ENCODE measurements around the gene KCNK2.

GRCh38 chr1:215114154-215114933 lies 31.8 kb downstream of the KCNK2 start:
- TF ChIP-seq POLR2AphosphoS5 (IDR thresholded peaks at IDR 0.05; ENCODE audit: low read depth, low read length), result no peak
- TF ChIP-seq, protein P1, sequence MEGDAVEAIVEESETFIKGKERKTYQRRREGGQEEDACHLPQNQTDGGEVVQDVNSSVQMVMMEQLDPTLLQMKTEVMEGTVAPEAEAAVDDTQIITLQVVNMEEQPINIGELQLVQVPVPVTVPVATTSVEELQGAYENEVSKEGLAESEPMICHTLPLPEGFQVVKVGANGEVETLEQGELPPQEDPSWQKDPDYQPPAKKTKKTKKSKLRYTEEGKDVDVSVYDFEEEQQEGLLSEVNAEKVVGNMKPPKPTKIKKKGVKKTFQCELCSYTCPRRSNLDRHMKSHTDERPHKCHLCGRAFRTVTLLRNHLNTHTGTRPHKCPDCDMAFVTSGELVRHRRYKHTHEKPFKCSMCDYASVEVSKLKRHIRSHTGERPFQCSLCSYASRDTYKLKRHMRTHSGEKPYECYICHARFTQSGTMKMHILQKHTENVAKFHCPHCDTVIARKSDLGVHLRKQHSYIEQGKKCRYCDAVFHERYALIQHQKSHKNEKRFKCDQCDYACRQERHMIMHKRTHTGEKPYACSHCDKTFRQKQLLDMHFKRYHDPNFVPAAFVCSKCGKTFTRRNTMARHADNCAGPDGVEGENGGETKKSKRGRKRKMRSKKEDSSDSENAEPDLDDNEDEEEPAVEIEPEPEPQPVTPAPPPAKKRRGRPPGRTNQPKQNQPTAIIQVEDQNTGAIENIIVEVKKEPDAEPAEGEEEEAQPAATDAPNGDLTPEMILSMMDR (IDR thresholded peaks at IDR 0.05), result no peak
- no peak for TF ChIP-seq RAD21 (IDR thresholded peaks at IDR 0.05; ENCODE audit: low read length)
- peak; percentile 7 to 52; a peak in 1 of 4 replicates for TF ChIP-seq EP300 (IDR thresholded peaks at IDR 0.05; ENCODE audit: borderline replicate concordance in 1 of 2, low read depth in 1 of 2, low read length in 1 of 2)
- TF ChIP-seq MEF2A (IDR thresholded peaks at IDR 0.05; ENCODE audit: borderline replicate concordance, low read depth), result 0 out of 2 replicates have a peak, but pooled peaks have one; percentile 12
- no peak for TF ChIP-seq GATA2 (CRISPR knock-in tag; IDR thresholded peaks at IDR 0.05)
- TF ChIP-seq USF2 (IDR thresholded peaks at IDR 0.05; ENCODE audit: borderline replicate concordance, low read depth, low read length), result no peak
- TF ChIP-seq TAF1 (IDR thresholded peaks at IDR 0.05; ENCODE audit: borderline replicate concordance, low read depth, low read length), result no peak
- no peak for TF ChIP-seq USF1 (IDR thresholded peaks at IDR 0.05; ENCODE audit: borderline replicate concordance, low read depth)
- no peak for TF ChIP-seq CHD2 (IDR thresholded peaks at IDR 0.05; ENCODE audit: low read length, partially characterized antibody)
- TF ChIP-seq MAX (IDR thresholded peaks at IDR 0.05; ENCODE audit: low read depth), result no peak
